HEK293T (cell line): ENCODE results near the gene FGF22.
"Not testable (repeated sequence)": the region's sequence is repeated elsewhere in the genome, so short reads cannot be mapped to it uniquely, and the experiment has no call there.

Experiments
- CTCF ChIA-PET: fragments of 350-600 bp; formaldehyde crosslinking; extraction: SDS; loops from one replicate; lab custom pipeline; 2021; ENCODE audit warnings: antibody characterized with exemption, inconsistent platforms; lab: Yijun Ruan, JAX
- POLR2A ChIA-PET: fragments of 350-600 bp; formaldehyde crosslinking; extraction: SDS; loops from one replicate; lab custom pipeline; 2020; ENCODE audit warnings: antibody characterized with exemption, inconsistent platforms; lab: Yijun Ruan, JAX
- DNase-seq: peaks from one replicate; pipeline ENCODE4 v3.0.0; 2012; ENCODE audit warnings: mixed read lengths; ENCODE audit errors: extremely low spot score
- ARNT ChIP-seq: fragments of 450-650 bp; IDR thresholded peaks from 2 replicates; pipeline ENCODE4 v1.6.1; 2017; ENCODE audit warnings: mild to moderate bottlenecking
- BHLHE40 ChIP-seq: fragments of 450-650 bp; IDR thresholded peaks from 2 replicates; pipeline ENCODE4 v1.6.1; 2016; ENCODE audit warnings: mild to moderate bottlenecking, moderate library complexity, borderline replicate concordance
- CTBP1 ChIP-seq: fragments of 450-650 bp; IDR thresholded peaks from 2 replicates; pipeline ENCODE4 v1.6.1; 2016; ENCODE audit warnings: borderline replicate concordance
- ELF4 ChIP-seq: fragments of 450-650 bp; IDR thresholded peaks from 2 replicates; pipeline ENCODE4 v1.6.1; 2017; ENCODE audit warnings: antibody characterized with exemption
- FOXA1 ChIP-seq: fragments of 450-650 bp; IDR thresholded peaks from 2 replicates; pipeline ENCODE4 v1.6.1; 2016; ENCODE audit warnings: mild to moderate bottlenecking
- FOXK2 ChIP-seq: fragments of 450-650 bp; IDR thresholded peaks from 2 replicates; pipeline ENCODE4 v1.6.1; 2016; ENCODE audit warnings: mild to moderate bottlenecking
- FOXM1 ChIP-seq: fragments of 450-650 bp; IDR thresholded peaks from 2 replicates; pipeline ENCODE4 v1.6.1; 2017; ENCODE audit warnings: mild to moderate bottlenecking, borderline replicate concordance
- HDGF ChIP-seq: fragments of 450-650 bp; IDR thresholded peaks from 2 replicates; pipeline ENCODE4 v1.6.1; 2017; ENCODE audit warnings: antibody characterized with exemption, borderline replicate concordance
- L3MBTL2 ChIP-seq: fragments of 450-650 bp; conservative IDR thresholded peaks from 2 replicates; pipeline ENCODE4 v1.6.1; 2016; ENCODE audit warnings: mild to moderate bottlenecking
- LEF1 ChIP-seq: fragments of 450-650 bp; IDR thresholded peaks from 2 replicates; pipeline ENCODE4 v1.6.1; 2017; ENCODE audit warnings: mild to moderate bottlenecking, borderline replicate concordance
- NFRKB ChIP-seq: fragments of 450-650 bp; IDR thresholded peaks from 2 replicates; pipeline ENCODE4 v1.6.1; 2016; ENCODE audit warnings: mild to moderate bottlenecking, moderate library complexity
- PKNOX1 ChIP-seq: fragments of 450-650 bp; IDR thresholded peaks from 2 replicates; pipeline ENCODE4 v1.6.1; 2016
- SP1 ChIP-seq: fragments of 450-650 bp; IDR thresholded peaks from 2 replicates; pipeline ENCODE4 v1.6.1; 2017
- SUZ12 ChIP-seq: fragments of 450-650 bp; IDR thresholded peaks from 2 replicates; pipeline ENCODE4 v1.6.1; 2016; ENCODE audit warnings: mild to moderate bottlenecking
- TARDBP ChIP-seq: fragments of 450-650 bp; IDR thresholded peaks from 2 replicates; pipeline ENCODE4 v1.6.1; 2016
- ZNF384 ChIP-seq: fragments of 450-650 bp; IDR thresholded peaks from 2 replicates; pipeline ENCODE4 v1.6.1; 2016

FGF22 gene

GRCh38 chr19:602391-603301 is 37.0 kb upstream of the FGF22 start:
- TF ChIP-seq HDGF (no peak), L3MBTL2 (no peak), FOXM1 (no peak), SUZ12 (no peak), ZNF384 (no peak), CTBP1 (no peak), SP1 (no peak), FOXA1 (no peak), LEF1 (no peak), BHLHE40 (no peak), PKNOX1 (no peak), TARDBP (no peak), FOXK2 (no peak), ELF4 (no peak), NFRKB (no peak), ARNT (no peak)
- POLR2A ChIA-PET: no interaction called here
- CTCF ChIA-PET: no interaction called here
- no peak for DNase-seq

DNA sequence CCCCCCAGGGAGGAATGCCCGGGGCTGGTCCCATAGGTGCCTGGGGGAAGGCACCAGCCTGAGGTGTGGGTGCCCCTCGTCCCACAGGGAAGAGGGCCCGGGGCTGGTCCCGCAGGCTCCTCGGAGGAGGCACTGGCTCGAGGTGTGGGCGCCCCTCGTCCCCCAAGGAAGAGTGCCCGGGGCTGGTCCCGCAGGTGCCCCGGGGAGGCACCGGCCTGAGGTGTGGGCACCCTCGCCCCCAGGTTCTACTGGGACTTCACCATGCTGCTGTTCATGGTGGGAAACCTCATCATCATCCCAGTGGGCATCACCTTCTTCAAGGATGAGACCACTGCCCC is 36.4 kb upstream of the FGF22 start:
- DNase-seq, CTCF ChIA-PET, POLR2A ChIA-PET: not testable (repeated sequence)

DNA sequence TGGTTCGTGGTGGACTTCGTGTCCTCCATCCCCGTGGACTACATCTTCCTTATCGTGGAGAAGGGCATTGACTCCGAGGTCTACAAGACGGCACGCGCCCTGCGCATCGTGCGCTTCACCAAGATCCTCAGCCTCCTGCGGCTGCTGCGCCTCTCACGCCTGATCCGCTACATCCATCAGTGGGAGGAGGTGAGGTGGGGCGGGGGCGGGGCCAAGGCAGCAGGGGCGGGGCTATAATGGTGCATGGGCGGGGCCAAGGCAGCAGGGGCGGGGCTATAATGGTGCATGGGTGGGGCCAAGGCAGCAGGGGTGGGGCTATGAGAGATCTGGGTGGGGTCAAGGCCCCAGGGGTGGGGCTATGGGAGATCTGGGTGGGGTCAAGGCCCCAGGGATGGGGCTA is 35.9 kb upstream of the FGF22 start:
- peak; percentile 40 for DNase-seq
- POLR2A ChIA-PET, CTCF ChIA-PET: not testable (repeated sequence)

DNA sequence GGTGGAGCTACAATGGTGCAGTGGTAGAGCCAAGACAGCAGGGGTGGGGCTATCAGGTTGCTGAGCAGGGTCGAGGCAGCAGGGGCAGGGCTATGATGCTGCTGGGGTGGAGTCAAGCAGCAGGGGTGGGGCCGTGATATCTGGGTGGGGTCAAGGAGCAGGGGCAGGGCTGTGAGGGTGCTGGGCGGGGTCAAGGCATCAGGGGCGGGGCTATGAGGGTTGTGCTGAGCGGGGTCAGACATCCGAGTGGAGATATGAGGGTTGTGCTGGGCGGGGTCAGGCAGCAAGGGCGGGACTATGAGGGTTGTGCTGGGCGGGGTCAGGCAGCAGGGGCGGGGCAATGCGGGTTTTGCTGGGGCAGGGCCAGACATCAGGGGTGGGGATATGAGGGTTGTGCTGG is 35.3 kb upstream of the FGF22 start:
- DNase-seq: peak; percentile 30
- ChIA-PET POLR2A (no interaction called here), CTCF (no interaction called here)
- no peak for TF ChIP-seq HDGF
- no peak for TF ChIP-seq TARDBP
- TF ChIP-seq FOXK2: no peak
- no peak for TF ChIP-seq BHLHE40
- no peak for TF ChIP-seq SUZ12
- TF ChIP-seq L3MBTL2: no peak
- no peak for TF ChIP-seq FOXM1
- no peak for TF ChIP-seq LEF1
- TF ChIP-seq CTBP1: no peak
- no peak for TF ChIP-seq NFRKB
- no peak for TF ChIP-seq ARNT
- TF ChIP-seq SP1: no peak
- TF ChIP-seq PKNOX1: no peak

- POLR2A ChIA-PET, DNase-seq, CTCF ChIA-PET: not testable (repeated sequence)
These were observed 34.4 kb upstream of the FGF22 start for GRCh38 chr19:605061-605971.

GRCh38 chr19:607301-608154 is 32.2 kb upstream of the FGF22 start:
- TF ChIP-seq CTBP1 (no peak), L3MBTL2 (no peak), TARDBP (no peak), BHLHE40 (no peak), ARNT (no peak), FOXA1 (no peak), ZNF384 (no peak), LEF1 (no peak)
- CTCF ChIA-PET: no interaction called here
- POLR2A ChIA-PET: no interaction called here
- no peak for DNase-seq
